COR-L47 (cell line): ENCODE data around the gene ERLIN1.

Experiments
- DNase-seq: peaks from one replicate; lab custom pipeline; 2025; lab: John Stamatoyannopoulos, UW

The ERLIN1 gene

GRCh38 chr10:100172349-100172748, 13.5 kb downstream of the ERLIN1 start:
- DNase-seq = no peak

- no peak for DNase-seq
These were observed 17.6 kb downstream of the ERLIN1 start for GRCh38 chr10:100168313-100168643.

DNA sequence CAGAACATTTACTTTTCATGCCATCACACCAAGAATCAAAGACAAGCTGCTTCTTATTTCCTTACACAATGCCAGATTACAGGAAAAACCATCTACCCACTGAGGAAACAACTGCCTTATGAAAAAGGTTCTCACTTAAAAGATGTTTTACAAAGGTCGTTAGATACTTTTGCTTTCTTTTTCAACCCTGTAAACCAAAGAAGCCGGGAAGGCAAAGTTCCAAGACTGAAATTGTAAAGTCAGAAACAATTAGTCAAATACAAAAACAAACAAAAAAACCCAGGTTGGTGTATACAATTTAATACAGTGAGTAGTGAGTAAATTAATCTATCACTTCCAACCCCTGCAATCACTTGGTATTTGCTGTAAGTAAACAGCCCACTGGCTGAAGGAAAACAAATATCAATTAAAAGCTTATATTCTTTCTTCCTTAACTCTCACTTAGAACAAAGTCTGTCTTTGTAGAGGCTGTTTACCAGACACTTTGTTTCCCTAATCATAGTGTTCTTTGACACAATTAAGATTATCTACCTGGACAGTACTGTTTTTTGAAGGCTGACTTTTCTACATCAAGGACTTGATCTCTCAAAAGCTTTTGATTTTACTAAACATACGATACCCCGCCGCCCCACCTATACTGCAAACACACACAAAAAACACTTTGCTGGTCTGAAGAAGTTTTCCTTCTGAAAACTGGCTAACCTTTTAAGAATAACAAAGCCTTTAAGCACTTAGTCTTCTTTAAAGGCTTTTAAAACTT, 18.1 kb downstream of the ERLIN1 start:
- no peak for DNase-seq

- DNase-seq = no peak
These were observed 21.9 kb downstream of the ERLIN1 start for GRCh38 chr10:100163704-100164621.

DNA sequence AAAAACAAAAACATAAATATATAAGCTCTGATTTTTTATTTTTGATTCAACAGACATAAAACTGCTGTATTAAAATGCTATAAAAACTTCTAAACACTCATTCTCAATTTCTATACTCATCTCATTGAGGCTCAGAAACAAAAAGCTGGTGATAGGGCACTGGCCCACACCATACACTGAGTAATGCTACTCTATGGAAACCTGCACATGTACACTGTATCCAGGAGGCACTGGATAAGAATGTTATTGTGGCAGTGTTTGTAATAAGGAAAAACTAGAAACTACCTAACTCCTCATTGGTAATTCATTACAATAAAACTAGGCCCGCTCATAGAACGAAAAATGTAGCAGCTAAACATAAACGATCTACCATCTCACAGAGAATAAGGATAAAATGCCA, 23.1 kb downstream of the ERLIN1 start:
- no peak for DNase-seq

DNA sequence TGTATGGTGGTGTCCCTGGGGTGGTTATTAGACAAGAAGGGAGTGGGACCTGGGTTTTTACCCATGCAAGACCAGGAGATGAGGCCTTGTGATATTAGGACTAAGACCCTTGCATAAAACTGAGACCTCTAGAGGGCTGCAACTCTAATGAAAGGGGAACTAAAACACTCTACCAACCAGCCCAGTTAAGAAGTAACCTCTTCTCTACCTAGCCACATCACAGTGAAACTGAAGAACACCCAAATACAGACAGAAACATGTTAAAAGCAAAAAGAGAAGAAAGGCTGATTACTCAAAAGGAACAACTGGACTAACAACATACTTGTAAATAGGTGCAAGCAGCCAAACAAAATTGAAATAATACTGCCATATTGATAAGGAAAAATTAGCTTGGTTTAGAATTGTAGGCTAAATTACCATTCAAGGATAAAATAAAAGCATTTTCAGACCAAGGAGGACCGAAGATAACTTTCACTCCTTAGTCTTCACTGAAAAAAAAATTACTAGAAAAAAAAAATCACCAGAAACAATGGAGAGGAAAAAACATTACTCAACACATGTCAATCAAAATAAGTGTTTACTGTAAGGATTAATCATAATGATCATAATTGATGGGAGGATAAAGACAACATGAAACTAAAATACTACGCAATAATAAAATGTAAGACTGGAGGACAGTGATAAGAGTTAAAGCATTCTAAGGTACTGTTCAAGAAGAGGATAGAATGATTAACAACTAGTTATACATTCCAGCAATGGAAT, 27.6 kb downstream of the ERLIN1 start:
- no peak for DNase-seq

- DNase-seq = no peak
These were observed 28.7 kb downstream of the ERLIN1 start for GRCh38 chr10:100157156-100157555.

DNA sequence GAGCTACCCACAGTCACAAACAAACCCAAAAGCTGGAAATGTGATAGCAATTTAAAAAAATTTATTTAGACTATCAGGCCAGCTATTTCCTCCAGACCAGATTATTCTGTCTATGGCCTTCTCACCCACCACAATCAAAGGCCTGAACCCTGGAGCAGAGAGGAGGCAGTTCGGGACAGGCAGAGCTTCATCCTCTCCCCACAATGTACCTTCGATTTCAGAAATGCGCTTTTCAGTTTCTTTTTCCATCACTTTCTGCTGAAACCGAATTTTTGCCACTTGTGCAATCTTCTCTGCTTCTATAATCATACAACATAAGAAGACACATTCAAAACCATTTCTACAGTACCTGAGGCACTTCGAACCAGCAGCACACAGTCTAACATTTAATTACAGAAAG, 29.9 kb downstream of the ERLIN1 start:
- DNase-seq = no peak

GRCh38 chr10:100154666-100155065, 31.2 kb downstream of the ERLIN1 start:
- DNase-seq = no peak

- DNase-seq = no peak
These were observed 32.5 kb downstream of the ERLIN1 start for GRCh38 chr10:100153239-100153825.

GRCh38 chr10:100151723-100152300, 34.0 kb downstream of the ERLIN1 start:
- no peak for DNase-seq

- DNase-seq = no peak
These were observed 37.2 kb downstream of the ERLIN1 start for GRCh38 chr10:100148353-100149211.

- no peak for DNase-seq
These were observed 38.8 kb downstream of the ERLIN1 start for GRCh38 chr10:100146875-100147650.

DNA sequence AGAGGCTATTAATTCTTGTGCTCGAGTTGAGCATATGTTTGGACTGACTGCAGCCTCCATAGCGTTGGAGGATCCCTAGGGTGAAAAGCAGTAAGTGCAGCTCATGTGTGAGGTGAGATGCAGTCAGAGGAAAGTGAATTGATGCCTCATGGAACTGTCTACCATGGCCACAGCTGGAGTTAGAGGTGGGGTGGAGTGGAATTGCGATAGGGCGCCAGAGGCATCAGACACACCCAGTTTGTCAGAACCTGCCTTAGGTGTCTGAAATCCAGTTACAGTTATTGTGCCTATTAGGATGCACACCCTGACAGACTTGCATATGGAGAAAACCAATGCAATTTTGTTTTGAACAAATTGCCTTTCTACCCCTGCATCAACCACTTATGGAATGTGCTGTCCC, 39.4 kb downstream of the ERLIN1 start:
- DNase-seq = no peak

DNA sequence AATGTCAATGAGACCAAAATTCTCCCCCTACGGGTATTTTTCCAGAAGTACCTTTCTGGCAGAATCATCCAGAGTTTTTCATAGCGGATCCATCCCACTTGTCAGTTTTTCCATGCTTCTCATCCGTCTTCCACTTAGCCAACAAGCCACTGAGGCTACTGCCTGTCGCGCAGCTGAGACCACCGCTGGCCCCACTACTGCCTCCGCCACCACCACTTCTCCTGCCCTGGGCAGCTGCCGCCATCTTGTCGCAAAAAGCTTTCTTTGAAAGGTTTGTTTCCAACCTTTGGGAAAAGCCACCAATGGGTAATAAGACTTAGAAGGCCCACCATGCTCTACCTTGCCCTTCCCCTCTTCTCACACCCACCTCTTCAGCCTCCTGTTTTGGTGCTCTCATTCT, 42.1 kb downstream of the ERLIN1 start:
- DNase-seq = no peak

- no peak for DNase-seq
These were observed 44.3 kb downstream of the ERLIN1 start for GRCh38 chr10:100141446-100142087.

GRCh38 chr10:100140070-100140469, 45.8 kb downstream of the ERLIN1 start:
- no peak for DNase-seq

DNA sequence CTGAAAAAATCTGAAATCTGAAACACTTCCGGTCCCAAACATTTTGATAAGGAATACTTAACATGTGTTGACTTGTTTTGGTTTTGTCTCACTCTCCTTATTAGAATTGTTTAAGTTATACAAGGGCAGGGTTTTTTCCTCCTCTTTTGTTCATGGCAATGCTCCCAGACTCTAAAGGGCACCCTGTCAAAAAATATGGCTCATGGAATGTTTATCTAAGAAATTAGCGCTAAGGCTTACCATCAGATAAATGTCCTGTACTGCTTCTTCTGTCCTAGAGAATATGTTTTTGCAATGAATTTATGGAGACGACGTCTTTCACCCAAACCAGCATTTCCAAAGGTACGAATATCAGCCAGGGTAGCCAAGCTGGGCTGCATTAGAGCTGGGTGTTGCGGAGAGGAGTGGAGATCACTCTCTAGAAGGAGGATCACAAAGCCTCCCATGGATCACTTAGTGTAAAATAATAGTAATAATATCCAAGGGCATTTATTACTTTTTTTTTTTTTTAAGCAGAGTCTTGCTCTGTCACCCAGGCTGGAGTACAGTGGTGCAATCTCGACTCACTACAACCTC, 46.8 kb downstream of the ERLIN1 start:
- no peak for DNase-seq

DNA sequence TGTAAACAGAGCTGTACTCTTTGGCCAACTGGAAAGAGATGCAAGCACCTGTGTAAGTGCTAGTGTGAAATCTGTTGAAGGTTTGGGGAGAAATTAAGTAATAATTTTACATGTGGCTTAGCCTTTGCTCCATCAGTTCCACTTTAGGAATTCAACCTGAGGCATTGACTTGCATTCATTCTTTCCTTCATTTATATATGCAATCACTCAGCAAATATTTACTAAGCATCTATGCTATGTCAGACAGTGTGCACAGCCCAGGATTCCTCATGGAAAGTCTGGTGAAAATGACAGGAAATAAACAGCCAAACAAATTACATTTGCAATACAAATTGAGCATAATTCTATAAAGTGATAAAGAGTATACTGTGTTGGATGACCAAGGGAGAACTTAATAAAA, 50.3 kb downstream of the ERLIN1 start:
- no peak for DNase-seq
